HL-60/S4 treated with phorbol 12-myristate 13-acetate at 8.2 ng/mL for 4 days and 3 days (cell line): ENCODE results near the gene C5orf22.
"Not testable (repeated sequence)": the region's sequence is repeated elsewhere in the genome, so short reads cannot be mapped to it uniquely, and the experiment has no call there.

ENCODE experiments used
- in situ Hi-C: fragments of 300-500 bp; cut with MboI; formaldehyde crosslinking; loops from 2 replicates; pipeline ENCODE4 v1.15.0; 2022; ENCODE audit warnings: low sequenced_read_pairs

C5orf22 gene

DNA sequence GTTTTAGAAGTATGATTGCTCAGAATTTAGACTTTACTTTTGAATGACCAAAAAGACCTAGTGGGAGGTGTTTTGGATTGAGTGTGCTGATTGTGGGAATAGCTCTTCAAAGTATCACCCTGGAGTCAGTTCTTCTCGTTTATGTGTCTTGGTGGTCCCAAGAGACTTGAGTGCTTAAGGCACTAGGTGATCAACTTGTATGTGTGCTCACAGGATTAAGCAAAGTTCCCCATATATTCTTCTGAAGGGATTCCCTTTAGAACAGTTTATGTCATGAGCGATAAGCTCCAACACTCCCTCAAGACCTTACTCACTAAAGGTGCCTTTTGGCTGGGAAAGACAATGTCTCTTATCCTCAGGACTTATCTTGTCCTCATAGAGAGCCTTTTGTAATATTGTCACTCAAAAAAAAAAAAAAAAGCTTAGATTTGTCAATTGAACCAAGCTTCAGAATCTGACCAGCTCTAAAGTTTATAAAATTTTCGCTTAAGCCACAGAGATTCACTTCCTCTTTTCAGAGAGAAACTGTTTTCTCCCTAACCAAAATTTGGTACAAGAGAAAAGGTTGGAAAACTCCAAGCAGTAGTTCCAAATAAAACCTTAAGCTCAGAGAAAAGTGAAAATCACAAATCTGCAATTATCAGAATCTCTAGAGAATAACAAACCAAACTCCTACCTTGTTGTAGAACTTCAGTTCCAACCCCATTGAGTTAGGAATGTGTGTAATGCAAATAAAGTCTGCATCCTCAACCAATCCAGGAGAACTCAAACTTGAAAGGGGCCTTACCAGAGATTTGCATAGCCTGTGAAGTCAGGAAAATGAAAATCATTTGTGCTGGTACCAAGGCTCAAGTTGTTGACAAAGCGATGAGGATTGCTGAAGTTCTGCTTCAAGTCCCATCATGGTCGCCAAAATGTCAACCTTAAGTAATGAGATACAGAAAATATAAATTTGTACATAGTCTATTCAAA, 66.8 kb downstream of the C5orf22 start:
- in situ Hi-C loops, result loop anchor here (25.0 kb wide), 1 partner anchor 488 kb away; no protein-coding TSS in a partner anchor

- in situ Hi-C loops, result not testable (repeated sequence)
Observed at GRCh38 chr5:31602305-31602704, 70.2 kb downstream of the C5orf22 start.

DNA sequence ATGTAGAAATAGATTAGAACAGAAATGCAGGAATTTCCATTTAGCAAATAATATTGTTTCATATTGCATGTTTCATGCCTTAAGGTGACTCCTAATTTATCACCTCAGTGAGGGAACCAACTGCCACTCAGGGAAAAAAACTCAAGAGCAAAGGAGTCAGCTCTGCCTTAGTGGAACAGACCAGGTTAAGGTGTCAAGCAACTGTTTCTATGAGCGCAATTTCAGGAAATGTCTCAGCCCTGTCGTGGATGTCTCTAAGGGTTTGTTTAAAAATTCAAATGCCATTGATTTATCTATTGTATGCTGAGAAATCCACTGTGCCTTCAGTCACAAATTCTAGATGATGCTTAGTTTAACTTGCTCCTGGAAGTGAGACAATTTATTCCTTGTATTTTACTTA, 72.1 kb downstream of the C5orf22 start:
- in situ Hi-C loops, result no loop called here

DNA sequence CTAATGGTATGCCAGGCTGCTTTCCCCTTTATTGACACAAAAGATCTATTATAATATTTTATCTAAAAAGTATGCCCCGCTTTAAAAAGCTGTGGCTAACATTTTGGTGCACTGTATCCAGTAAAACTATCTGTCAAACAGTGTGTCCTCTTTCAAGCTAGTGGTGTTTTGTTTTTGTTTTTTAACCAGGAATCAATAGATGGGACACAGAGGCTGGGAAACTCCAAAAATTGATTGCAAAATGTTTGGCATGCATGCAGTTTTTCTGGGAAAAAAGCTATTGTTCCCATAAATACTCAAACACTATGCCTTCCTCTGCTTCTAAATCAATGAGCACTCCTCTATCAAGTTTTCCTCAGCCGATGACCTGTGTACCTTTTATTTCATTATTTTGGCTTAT, 72.5 kb downstream of the C5orf22 start:
- in situ Hi-C loops, result no loop called here
